Measurements from ENCODE around the gene ANKS1B.

ANKS1B gene

GRCh38 chr12:98741556-98742265, 1243.0 kb downstream of the ANKS1B start:
- DNase-seq (ENCODE audit: extremely low read depth, low read depth): no peak

GRCh38 chr12:98741196-98741555, 1243.6 kb downstream of the ANKS1B start:
- DNase-seq (ENCODE audit: extremely low read depth, low read depth): no peak
- no peak for TF ChIP-seq CTCF (IDR thresholded peaks at IDR 0.05; ENCODE audit: low read depth, low read length)

More at GRCh38 chr12:98741556-98742265, 1243.0 kb downstream of the ANKS1B start:
- TF ChIP-seq CTCF (IDR thresholded peaks at IDR 0.05; ENCODE audit: low read depth, low read length): no peak

- TF ChIP-seq CTCF (IDR thresholded peaks at IDR 0.05; ENCODE audit: low read depth, low read length): no peak
- no peak for DNase-seq (ENCODE audit: extremely low read depth, low read depth)
Measured at GRCh38 chr12:98740751-98741150, 1244.0 kb downstream of the ANKS1B start.

- no peak for DNase-seq (ENCODE audit: extremely low read depth, low read depth)
- no peak for TF ChIP-seq CTCF (IDR thresholded peaks at IDR 0.05; ENCODE audit: low read depth, low read length)
Measured at GRCh38 chr12:98738539-98738938, 1246.2 kb downstream of the ANKS1B start.

- no peak for TF ChIP-seq CTCF (IDR thresholded peaks at IDR 0.05; ENCODE audit: low read depth, low read length)
- DNase-seq (ENCODE audit: extremely low read depth, low read depth): no peak
Measured at GRCh38 chr12:98738002-98738401, 1246.7 kb downstream of the ANKS1B start.

GRCh38 chr12:98737322-98737712, 1247.4 kb downstream of the ANKS1B start:
- no peak for TF ChIP-seq CTCF (IDR thresholded peaks at IDR 0.05; ENCODE audit: low read depth, low read length)
- DNase-seq (ENCODE audit: extremely low read depth, low read depth): no peak

GRCh38 chr12:98736352-98737321, 1248.1 kb downstream of the ANKS1B start:
- no peak for DNase-seq (ENCODE audit: extremely low read depth, low read depth)
- TF ChIP-seq CTCF (IDR thresholded peaks at IDR 0.05; ENCODE audit: low read depth, low read length): no peak

Measured in AG09319 (cell line).